Measurements from ENCODE around the gene CCDC32. TPM values are rescaled to one million over a fixed set of nuclear protein-coding genes. Genes with fewer than 3 reads are reported as not detected.

CCDC32 gene
- total RNA-seq, 1 experiment from 2014 or later: 12.8 TPM

DNA sequence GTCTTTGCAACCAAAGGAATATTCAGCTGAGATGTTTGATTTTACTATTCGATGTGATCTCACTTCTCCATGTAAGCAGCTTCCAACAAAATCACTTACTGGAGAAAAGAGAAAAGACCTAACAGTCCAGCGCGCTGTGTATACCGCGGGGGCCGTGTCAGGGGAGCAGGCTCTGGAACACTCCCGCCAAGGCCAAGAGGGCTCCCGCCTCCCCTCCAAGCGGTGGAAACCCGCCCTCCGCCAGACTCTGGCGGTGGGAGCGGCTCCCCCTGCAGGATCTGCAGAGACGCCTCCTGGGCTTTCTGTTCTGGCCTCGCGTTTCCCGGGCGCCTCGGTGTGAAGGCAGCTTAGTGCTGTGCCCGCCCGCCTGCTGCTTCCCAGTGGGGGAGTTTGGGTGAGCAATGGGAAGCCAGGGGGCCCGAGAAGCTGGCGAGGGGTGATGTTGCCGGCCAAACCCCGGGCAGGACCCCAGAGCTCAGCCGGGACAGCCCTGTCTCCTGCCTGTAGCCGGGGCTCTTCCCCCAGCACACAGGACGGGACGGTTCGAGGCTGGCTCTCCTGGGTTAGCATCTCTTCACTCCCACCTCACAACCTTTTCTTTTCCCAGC lies 57.8 kb downstream of the CCDC32 start:
- H3K4me1 Mint-ChIP-seq: peaks cover 16% of the 10 kb centered on the region
- no peaks in the 10 kb centered on the region for H3K9me3 Mint-ChIP-seq
- ChIA-PET POLR2A (interaction anchor here (1.0 to 1.4 kb wide), 2 partner anchors 19 to 33 kb away, joined by 3 to 8 read pairs; no protein-coding TSS in a partner anchor), CTCF (interaction anchor here (0.7 to 2.1 kb wide), 21 partner anchors 10 to 228 kb away, joined by 3 to 18 read pairs (median 4); partner anchors contain the start of genes CCDC9B, CHST14 and RPUSD2)
- H3K27me3 Mint-ChIP-seq (ENCODE audit: low read depth): peaks cover 45% of the 10 kb centered on the region
- H3K4me3 Mint-ChIP-seq: peak overlapping the region; percentile 41
- H3K36me3 Mint-ChIP-seq: no peaks in the 10 kb centered on the region
- peak; percentile 91 for DNase-seq (ENCODE audit: low spot score)
- H3K27ac Mint-ChIP-seq: no peak overlapping the region
- peak; percentile 89 for ATAC-seq
- TF ChIP-seq ZNF121 (CRISPR knock-in tag; IDR thresholded peaks at IDR 0.05) (no peak), SOX15 (CRISPR knock-in tag; IDR thresholded peaks at IDR 0.05) (no peak), ATF1 (CRISPR knock-in tag; IDR thresholded peaks at IDR 0.05) (no peak), OVOL2 (CRISPR knock-in tag; IDR thresholded peaks at IDR 0.05; ENCODE audit: borderline replicate concordance) (no peak), ZNF396 (CRISPR knock-in tag; IDR thresholded peaks at IDR 0.05; ENCODE audit: borderline replicate concordance) (no peak), HMGA2 (CRISPR knock-in tag; IDR thresholded peaks at IDR 0.05) (no peak), JAZF1 (CRISPR knock-in tag; IDR thresholded peaks at IDR 0.05) (no peak), GRHL2 (CRISPR knock-in tag; IDR thresholded peaks at IDR 0.05; ENCODE audit: insufficient replicate concordance, severe bottlenecking) (no peak), ZNF317 (CRISPR knock-in tag; IDR thresholded peaks at IDR 0.05; ENCODE audit: borderline replicate concordance, low read depth) (no peak), IRF2 (CRISPR knock-in tag; IDR thresholded peaks at IDR 0.05; ENCODE audit: borderline replicate concordance, low read depth) (no peak), MYBL2 (CRISPR knock-in tag; IDR thresholded peaks at IDR 0.05) (no peak), ZNF138 (CRISPR knock-in tag; conservative IDR thresholded peaks at IDR 0.05) (no peak), CREM (CRISPR knock-in tag; IDR thresholded peaks at IDR 0.05) (0 out of 2 replicates have a peak, but pooled peaks have one; percentile 44), ETV6 (CRISPR knock-in tag; IDR thresholded peaks at IDR 0.05) (peak; percentile 59), FOXK1 (CRISPR knock-in tag; IDR thresholded peaks at IDR 0.05) (no peak)
- TF ChIP-seq, protein P1, sequence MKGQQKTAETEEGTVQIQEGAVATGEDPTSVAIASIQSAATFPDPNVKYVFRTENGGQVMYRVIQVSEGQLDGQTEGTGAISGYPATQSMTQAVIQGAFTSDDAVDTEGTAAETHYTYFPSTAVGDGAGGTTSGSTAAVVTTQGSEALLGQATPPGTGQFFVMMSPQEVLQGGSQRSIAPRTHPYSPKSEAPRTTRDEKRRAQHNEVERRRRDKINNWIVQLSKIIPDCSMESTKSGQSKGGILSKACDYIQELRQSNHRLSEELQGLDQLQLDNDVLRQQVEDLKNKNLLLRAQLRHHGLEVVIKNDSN (CRISPR knock-in tag; IDR thresholded peaks at IDR 0.05): no peak
- TF ChIP-seq, protein P2, sequence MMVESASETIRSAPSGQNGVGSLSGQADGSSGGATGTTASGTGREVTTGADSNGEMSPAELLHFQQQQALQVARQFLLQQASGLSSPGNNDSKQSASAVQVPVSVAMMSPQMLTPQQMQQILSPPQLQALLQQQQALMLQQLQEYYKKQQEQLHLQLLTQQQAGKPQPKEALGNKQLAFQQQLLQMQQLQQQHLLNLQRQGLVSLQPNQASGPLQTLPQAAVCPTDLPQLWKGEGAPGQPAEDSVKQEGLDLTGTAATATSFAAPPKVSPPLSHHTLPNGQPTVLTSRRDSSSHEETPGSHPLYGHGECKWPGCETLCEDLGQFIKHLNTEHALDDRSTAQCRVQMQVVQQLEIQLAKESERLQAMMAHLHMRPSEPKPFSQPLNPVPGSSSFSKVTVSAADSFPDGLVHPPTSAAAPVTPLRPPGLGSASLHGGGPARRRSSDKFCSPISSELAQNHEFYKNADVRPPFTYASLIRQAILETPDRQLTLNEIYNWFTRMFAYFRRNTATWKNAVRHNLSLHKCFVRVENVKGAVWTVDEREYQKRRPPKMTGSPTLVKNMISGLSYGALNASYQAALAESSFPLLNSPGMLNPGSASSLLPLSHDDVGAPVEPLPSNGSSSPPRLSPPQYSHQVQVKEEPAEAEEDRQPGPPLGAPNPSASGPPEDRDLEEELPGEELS (CRISPR knock-in tag; IDR thresholded peaks at IDR 0.05): 0 out of 2 replicates have a peak, but pooled peaks have one; percentile 15
- TF ChIP-seq, protein P3, sequence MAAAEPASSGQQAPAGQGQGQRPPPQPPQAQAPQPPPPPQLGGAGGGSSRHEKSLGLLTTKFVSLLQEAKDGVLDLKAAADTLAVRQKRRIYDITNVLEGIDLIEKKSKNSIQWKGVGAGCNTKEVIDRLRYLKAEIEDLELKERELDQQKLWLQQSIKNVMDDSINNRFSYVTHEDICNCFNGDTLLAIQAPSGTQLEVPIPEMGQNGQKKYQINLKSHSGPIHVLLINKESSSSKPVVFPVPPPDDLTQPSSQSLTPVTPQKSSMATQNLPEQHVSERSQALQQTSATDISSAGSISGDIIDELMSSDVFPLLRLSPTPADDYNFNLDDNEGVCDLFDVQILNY (CRISPR knock-in tag; IDR thresholded peaks at IDR 0.05): peak; percentile 80; the same call in 1 of the 2 replicates
- TF ChIP-seq, protein P4, sequence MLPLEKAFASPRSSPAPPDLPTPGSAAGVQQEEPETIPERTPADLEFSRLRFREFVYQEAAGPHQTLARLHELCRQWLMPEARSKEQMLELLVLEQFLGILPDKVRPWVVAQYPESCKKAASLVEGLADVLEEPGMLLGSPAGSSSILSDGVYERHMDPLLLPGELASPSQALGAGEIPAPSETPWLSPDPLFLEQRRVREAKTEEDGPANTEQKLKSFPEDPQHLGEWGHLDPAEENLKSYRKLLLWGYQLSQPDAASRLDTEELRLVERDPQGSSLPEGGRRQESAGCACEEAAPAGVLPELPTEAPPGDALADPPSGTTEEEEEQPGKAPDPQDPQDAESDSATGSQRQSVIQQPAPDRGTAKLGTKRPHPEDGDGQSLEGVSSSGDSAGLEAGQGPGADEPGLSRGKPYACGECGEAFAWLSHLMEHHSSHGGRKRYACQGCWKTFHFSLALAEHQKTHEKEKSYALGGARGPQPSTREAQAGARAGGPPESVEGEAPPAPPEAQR (CRISPR knock-in tag; IDR thresholded peaks at IDR 0.05): no peak
- TF ChIP-seq, protein P5, sequence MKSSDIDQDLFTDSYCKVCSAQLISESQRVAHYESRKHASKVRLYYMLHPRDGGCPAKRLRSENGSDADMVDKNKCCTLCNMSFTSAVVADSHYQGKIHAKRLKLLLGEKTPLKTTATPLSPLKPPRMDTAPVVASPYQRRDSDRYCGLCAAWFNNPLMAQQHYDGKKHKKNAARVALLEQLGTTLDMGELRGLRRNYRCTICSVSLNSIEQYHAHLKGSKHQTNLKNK (CRISPR knock-in tag; IDR thresholded peaks at IDR 0.05): no peak
- TF ChIP-seq, protein P6, sequence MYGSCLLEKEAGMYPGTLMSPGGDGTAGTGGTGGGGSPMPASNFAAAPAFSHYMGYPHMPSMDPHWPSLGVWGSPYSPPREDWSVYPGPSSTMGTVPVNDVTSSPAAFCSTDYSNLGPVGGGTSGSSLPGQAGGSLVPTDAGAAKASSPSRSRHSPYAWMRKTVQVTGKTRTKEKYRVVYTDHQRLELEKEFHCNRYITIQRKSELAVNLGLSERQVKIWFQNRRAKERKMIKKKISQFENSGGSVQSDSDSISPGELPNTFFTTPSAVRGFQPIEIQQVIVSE (CRISPR knock-in tag; IDR thresholded peaks at IDR 0.05; ENCODE audit: borderline replicate concordance): no peak
- TF ChIP-seq, protein P7, sequence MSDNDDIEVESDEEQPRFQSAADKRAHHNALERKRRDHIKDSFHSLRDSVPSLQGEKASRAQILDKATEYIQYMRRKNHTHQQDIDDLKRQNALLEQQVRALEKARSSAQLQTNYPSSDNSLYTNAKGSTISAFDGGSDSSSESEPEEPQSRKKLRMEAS (CRISPR knock-in tag; IDR thresholded peaks at IDR 0.05): peak; percentile 73
- TF ChIP-seq, protein P8, sequence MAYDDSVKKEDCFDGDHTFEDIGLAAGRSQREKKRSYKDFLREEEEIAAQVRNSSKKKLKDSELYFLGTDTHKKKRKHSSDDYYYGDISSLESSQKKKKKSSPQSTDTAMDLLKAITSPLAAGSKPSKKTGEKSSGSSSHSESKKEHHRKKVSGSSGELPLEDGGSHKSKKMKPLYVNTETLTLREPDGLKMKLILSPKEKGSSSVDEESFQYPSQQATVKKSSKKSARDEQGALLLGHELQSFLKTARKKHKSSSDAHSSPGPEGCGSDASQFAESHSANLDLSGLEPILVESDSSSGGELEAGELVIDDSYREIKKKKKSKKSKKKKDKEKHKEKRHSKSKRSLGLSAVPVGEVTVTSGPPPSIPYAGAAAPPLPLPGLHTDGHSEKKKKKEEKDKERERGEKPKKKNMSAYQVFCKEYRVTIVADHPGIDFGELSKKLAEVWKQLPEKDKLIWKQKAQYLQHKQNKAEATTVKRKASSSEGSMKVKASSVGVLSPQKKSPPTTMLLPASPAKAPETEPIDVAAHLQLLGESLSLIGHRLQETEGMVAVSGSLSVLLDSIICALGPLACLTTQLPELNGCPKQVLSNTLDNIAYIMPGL (CRISPR knock-in tag; IDR thresholded peaks at IDR 0.05): peak; percentile 83
- TF ChIP-seq, protein P9, sequence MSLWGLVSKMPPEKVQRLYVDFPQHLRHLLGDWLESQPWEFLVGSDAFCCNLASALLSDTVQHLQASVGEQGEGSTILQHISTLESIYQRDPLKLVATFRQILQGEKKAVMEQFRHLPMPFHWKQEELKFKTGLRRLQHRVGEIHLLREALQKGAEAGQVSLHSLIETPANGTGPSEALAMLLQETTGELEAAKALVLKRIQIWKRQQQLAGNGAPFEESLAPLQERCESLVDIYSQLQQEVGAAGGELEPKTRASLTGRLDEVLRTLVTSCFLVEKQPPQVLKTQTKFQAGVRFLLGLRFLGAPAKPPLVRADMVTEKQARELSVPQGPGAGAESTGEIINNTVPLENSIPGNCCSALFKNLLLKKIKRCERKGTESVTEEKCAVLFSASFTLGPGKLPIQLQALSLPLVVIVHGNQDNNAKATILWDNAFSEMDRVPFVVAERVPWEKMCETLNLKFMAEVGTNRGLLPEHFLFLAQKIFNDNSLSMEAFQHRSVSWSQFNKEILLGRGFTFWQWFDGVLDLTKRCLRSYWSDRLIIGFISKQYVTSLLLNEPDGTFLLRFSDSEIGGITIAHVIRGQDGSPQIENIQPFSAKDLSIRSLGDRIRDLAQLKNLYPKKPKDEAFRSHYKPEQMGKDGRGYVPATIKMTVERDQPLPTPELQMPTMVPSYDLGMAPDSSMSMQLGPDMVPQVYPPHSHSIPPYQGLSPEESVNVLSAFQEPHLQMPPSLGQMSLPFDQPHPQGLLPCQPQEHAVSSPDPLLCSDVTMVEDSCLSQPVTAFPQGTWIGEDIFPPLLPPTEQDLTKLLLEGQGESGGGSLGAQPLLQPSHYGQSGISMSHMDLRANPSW (CRISPR knock-in tag; conservative IDR thresholded peaks at IDR 0.05; ENCODE audit: low read depth): no peak
